HCT116 (cell line): Measurements from ENCODE around the gene RNASE1. TPM values are rescaled to one million over a fixed set of nuclear protein-coding genes. Genes with fewer than 3 reads are reported as not detected.

Experiments used
- ATAC-seq: fragments of 200-7000 bp; cut with Tn5 transposase; 2 replicates; pipeline ENCODE4 v1.9.1; 2020; ENCODE audit warnings: mild to moderate bottlenecking, moderate library complexity
- BruUV-seq: library from RNA; stranded (reverse); fragments of 400-500 nt; replicated peaks from 2 replicates; lab custom pipeline; 2021; lab: Mats Ljungman, UMichigan
- CTCF ChIA-PET: fragments of 300-600 bp; sonication (Branson Sonifier 250); formaldehyde crosslinking; loops from one replicate; lab custom pipeline; 2021; ENCODE audit warnings: antibody characterized with exemption; lab: Charles Lee
- POLR2A ChIA-PET: fragments of 300-600, 350-600 bp; sonication (Branson Sonifier 250); formaldehyde crosslinking; loops from one replicate; lab custom pipeline; 2021; ENCODE audit warnings: antibody characterized with exemption; lab: Charles Lee
- RAD21 ChIA-PET, 2 experiments: fragments of 300-600 bp; sonication (Branson Sonifier 250); formaldehyde crosslinking; loops; one replicate each; lab custom pipeline; 2023; ENCODE audit warnings: low total read pairs in 2 of 2; ENCODE audit not compliant: uncharacterized antibody in 2 of 2, unreplicated experiment in 2 of 2, low non-redundant PET in 1 of 2; lab: Charles Lee
- DNase-seq: peaks from one replicate; pipeline ENCODE4 v3.0.0-alpha.2; 2010; ENCODE audit warnings: low read depth, low spot score
- H2AFZ ChIP-seq: fragments of 200-600 bp; shearing (Covaris generic), sonication (generic); 2 replicates; pipeline ENCODE4 v1.6.1; 2017; ENCODE audit warnings: low read depth, mixed run types, mixed read lengths, antibody characterized with exemption, low read length; ENCODE audit not compliant: poor library complexity, severe bottlenecking
- H3K27ac ChIP-seq: 2 replicates; pipeline ENCODE4 v1.5.1; 2012; ENCODE audit warnings: low read depth, low read length
- H3K27me3 ChIP-seq: fragments of 200-600 bp; sonication (generic); 2 replicates; pipeline ENCODE4 v1.6.1; 2016; ENCODE audit warnings: mixed run types, low read length, mixed read lengths; ENCODE audit not compliant: insufficient read depth
- H3K36me3 ChIP-seq, 2 experiments: fragments of 200-500 bp in 1 of 2; fragments of 200-600 bp in 1 of 2; sonication (Bioruptor generic) in 1 of 2; sonication (generic) in 1 of 2; 2 replicates each; pipeline versions ENCODE4 v1.5.1 to v1.6.1; 2014 to 2016; ENCODE audit warnings: low read length in 2 of 2, inconsistent platforms in 1 of 2, mixed read lengths in 1 of 2, mixed run types in 1 of 2; ENCODE audit not compliant: insufficient read depth in 2 of 2, control insufficient read depth in 1 of 2
- H3K4me1 ChIP-seq, 2 experiments: fragments of 200-600 bp in 1 of 2; sonication (generic) in 1 of 2; 2 replicates each; pipeline versions ENCODE4 v1.5.1 to v1.6.1; 2012 to 2017; ENCODE audit warnings: low read length in 2 of 2, inconsistent platforms in 1 of 2, mild to moderate bottlenecking in 1 of 2, mixed read lengths in 1 of 2, mixed run types in 1 of 2, moderate library complexity in 1 of 2; ENCODE audit not compliant: insufficient read depth in 2 of 2, control insufficient read depth in 1 of 2
- H3K4me2 ChIP-seq: fragments of 200-600 bp; sonication (generic); 2 replicates; pipeline ENCODE4 v1.6.1; 2017; ENCODE audit warnings: mixed run types, low read length, mixed read lengths
- H3K4me3 ChIP-seq, 2 experiments: fragments of 200-600 bp in 1 of 2; sonication (generic) in 1 of 2; replicated peaks in 1 of 2; 2 replicates each; pipeline ENCODE4 v1.5.1; 2011 to 2016; ENCODE audit warnings: low read length in 2 of 2, control low read depth in 1 of 2, low read depth in 1 of 2, mild to moderate bottlenecking in 1 of 2, mixed read lengths in 1 of 2, mixed run types in 1 of 2
- H3K79me2 ChIP-seq: fragments of 200-600 bp; sonication (generic); 2 replicates; pipeline ENCODE4 v1.6.1; 2017; ENCODE audit warnings: mild to moderate bottlenecking, mixed run types, low read length, moderate library complexity, mixed read lengths; ENCODE audit not compliant: insufficient read depth
- H3K9ac ChIP-seq: fragments of 200-600 bp; sonication (generic); 2 replicates; pipeline ENCODE4 v1.6.1; 2016; ENCODE audit warnings: low read length, mixed read lengths
- H3K9me2 ChIP-seq: fragments of 200-600 bp; sonication (generic), shearing (Covaris generic); 2 replicates; pipeline ENCODE4 v1.6.1; 2017; ENCODE audit warnings: mixed run types, mild to moderate bottlenecking, moderate library complexity; ENCODE audit not compliant: insufficient read depth
- H3K9me3 ChIP-seq, 2 experiments: fragments of 200-500 bp in 1 of 2; fragments of 200-600 bp in 1 of 2; sonication (Bioruptor generic) in 1 of 2; sonication (generic) in 1 of 2; 2 replicates each; pipeline ENCODE4 v1.6.1; 2014 to 2017; ENCODE audit warnings: low read length in 2 of 2, mixed read lengths in 2 of 2, inconsistent platforms in 1 of 2, low read depth in 1 of 2, mild to moderate bottlenecking in 1 of 2, mixed run types in 1 of 2, moderate library complexity in 1 of 2; ENCODE audit not compliant: control insufficient read depth in 1 of 2, insufficient read depth in 1 of 2
- H4K20me1 ChIP-seq: fragments of 200-600 bp; sonication (generic), shearing (Covaris generic); 2 replicates; pipeline ENCODE4 v1.6.1; 2017; ENCODE audit warnings: mixed run types, mild to moderate bottlenecking, moderate library complexity; ENCODE audit not compliant: insufficient read depth
- ATF3 ChIP-seq: IDR thresholded peaks from 2 replicates; pipeline ENCODE4 v1.6.1; 2012
- CEBPB ChIP-seq: IDR thresholded peaks from 2 replicates; pipeline ENCODE4 v1.6.1; 2012; ENCODE audit warnings: low read depth
- ELF1 ChIP-seq: IDR thresholded peaks from 2 replicates; pipeline ENCODE4 v1.6.1; 2012; ENCODE audit warnings: low read depth, borderline replicate concordance
- FOSL1 ChIP-seq: IDR thresholded peaks from 2 replicates; pipeline ENCODE4 v1.6.1; 2012; ENCODE audit warnings: low read depth
- POLR2A ChIP-seq: IDR thresholded peaks from 2 replicates; pipeline ENCODE4 v1.7.0; 2011; ENCODE audit warnings: borderline replicate concordance; ENCODE audit not compliant: insufficient read depth, insufficient read length; ENCODE audit errors: extremely low read depth
- POLR2AphosphoS5 ChIP-seq: IDR thresholded peaks from 2 replicates; pipeline ENCODE4 v1.6.1; 2011; ENCODE audit warnings: mild to moderate bottlenecking, low read depth, low read length, moderate library complexity
- REST ChIP-seq: IDR thresholded peaks from 2 replicates; pipeline ENCODE4 v1.6.1; 2012; ENCODE audit warnings: low read depth
- TCF7L2 ChIP-seq: IDR thresholded peaks from 2 replicates; pipeline ENCODE4 v1.7.0; 2011; ENCODE audit warnings: borderline replicate concordance, inconsistent platforms; ENCODE audit not compliant: insufficient read depth, insufficient read length; ENCODE audit errors: extremely low read depth
- ZNF274 ChIP-seq: fragments of 200-500 bp; sonication (Bioruptor generic); IDR thresholded peaks from 2 replicates; pipeline ENCODE4 v1.6.1; 2014; ENCODE audit warnings: mild to moderate bottlenecking, low read depth, low read length, inconsistent platforms
- intact Hi-C: fragments of 100-400 bp; cut with micrococcal nuclease; formaldehyde crosslinking; loops from 2 replicates; pipeline ENCODE4 v1.10.0; 2022
- total RNA-seq: library from RNA; stranded (reverse); gene quantifications from one replicate; pipeline ENCODE4 v1.2.1, GENCODE V29; 2021; ENCODE audit not compliant: unreplicated experiment

The RNASE1 gene
- total RNA-seq, 1 experiment from 2014 or later = 3.3 TPM

GRCh38 chr14:20801726-20802125 lies 918 bp downstream of the RNASE1 start:
- ATAC-seq (peak; percentile 58), DNase-seq (no peak)
- no peak overlapping the region for H2AFZ ChIP-seq
- no peaks in the 10 kb centered on the region for H3K36me3 ChIP-seq
- no peaks in the 10 kb centered on the region for H3K79me2 ChIP-seq
- ChIA-PET RAD21 (no interaction called here), POLR2A (no interaction called here), CTCF (no interaction called here)
- no peaks in the 10 kb centered on the region for H3K27me3 ChIP-seq
- BruUV-seq = no TSS peak
- no peaks in the 10 kb centered on the region for H3K9me3 ChIP-seq
- H3K9me2 ChIP-seq = no peaks in the 10 kb centered on the region
- no peaks in the 10 kb centered on the region for H4K20me1 ChIP-seq
- H3K4me1 ChIP-seq = 0 out of 4 replicates have a peak, but pooled peaks cover 0 to 8% of the 10 kb centered on the region in 2 experiments
- H3K4me2 ChIP-seq = no peak overlapping the region
- no peak for TF ChIP-seq ZNF274
- TF ChIP-seq ELF1 = no peak
- no peak for TF ChIP-seq REST
- no peak for TF ChIP-seq FOSL1
- TF ChIP-seq POLR2A = no peak
- H3K4me3 ChIP-seq = no peak overlapping the region
- H3K27ac ChIP-seq = no peak overlapping the region
- no peak overlapping the region for H3K9ac ChIP-seq
- intact Hi-C loops = no loop called here

- Histone ChIP-seq H3K27ac (no peak overlapping the region), H3K9me2 (no peaks in the 10 kb centered on the region), H3K79me2 (no peaks in the 10 kb centered on the region), H3K4me3 (no peak overlapping the region), H3K36me3 (no peaks in the 10 kb centered on the region), H4K20me1 (no peaks in the 10 kb centered on the region), H3K4me1 (0 out of 4 replicates have a peak, but pooled peaks cover 0 to 8% of the 10 kb centered on the region in 2 experiments), H3K27me3 (no peaks in the 10 kb centered on the region), H2AFZ (no peak overlapping the region), H3K9ac (no peak overlapping the region), H3K4me2 (no peak overlapping the region), H3K9me3 (no peaks in the 10 kb centered on the region)
- BruUV-seq = no TSS peak
- ChIA-PET POLR2A (no interaction called here), CTCF (no interaction called here), RAD21 (no interaction called here)
- intact Hi-C loops = no loop called here
- TF ChIP-seq CEBPB (no peak), ELF1 (no peak), ATF3 (no peak), TCF7L2 (no peak), POLR2AphosphoS5 (no peak)
- DNase-seq = no peak
- no peak for ATAC-seq
Measured at GRCh38 chr14:20799892-20800544, 2.6 kb downstream of the RNASE1 start.
